NCI-H69 (cell line): ENCODE measurements around the gene DUS3L.
"Not testable (repeated sequence)": the region's sequence is repeated elsewhere in the genome, so short reads cannot be mapped to it uniquely, and the experiment has no call there.

Experiments used
- DNase-seq: peaks from one replicate; lab custom pipeline; 2025; lab: John Stamatoyannopoulos, UW

DUS3L gene

DNA sequence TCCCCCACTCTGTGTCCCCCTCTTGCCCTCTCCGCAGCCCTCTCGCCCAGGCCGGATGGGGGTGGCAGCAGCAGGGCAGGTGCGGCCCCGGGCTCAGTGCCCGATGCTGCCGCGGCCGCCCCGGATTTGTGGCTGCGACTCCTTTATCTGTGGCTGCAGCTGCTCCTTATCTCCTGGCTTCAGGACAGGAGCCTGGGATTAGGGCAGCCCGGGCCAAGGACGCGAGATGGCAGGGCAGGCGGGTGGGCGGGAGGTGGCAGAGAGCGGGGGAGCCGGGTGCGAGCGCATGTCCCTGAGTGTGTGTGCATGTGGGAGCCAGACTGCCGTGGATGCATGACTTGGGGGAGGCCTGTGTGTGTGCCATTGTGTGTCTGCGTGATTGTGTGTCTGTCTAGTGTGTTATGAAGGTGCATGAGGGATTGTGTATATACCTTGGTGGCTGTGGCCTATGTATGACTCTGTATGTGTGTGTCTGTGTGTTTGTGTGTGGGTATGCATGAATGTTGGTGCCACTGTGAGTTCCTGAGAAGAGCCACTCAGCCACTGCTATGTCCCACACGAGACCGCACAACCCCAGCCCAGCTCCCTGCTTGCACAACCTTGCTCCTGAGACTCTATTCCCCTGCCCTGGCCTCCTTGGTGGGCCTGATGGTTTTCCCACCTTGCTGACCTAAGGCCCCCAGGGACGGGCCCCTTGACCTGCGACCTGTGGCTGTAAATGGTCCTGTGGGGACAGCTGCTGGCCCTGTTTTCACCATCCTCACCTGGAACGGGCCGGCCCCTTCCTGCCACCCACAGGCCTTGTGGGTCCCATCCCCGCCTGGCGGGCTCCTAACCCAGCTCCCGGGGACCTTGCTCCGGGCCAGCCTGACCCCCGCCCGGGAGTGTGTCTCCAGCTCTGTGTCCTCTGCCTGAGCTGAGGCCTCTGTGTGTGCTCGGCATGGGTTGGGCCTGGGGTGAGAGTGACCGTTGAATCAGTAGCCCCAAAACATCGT lies 8.6 kb upstream of the DUS3L start:
- no peak for DNase-seq

GRCh38 chr19:5798244-5798643 lies 7.3 kb upstream of the DUS3L start:
- DNase-seq = no peak

DNA sequence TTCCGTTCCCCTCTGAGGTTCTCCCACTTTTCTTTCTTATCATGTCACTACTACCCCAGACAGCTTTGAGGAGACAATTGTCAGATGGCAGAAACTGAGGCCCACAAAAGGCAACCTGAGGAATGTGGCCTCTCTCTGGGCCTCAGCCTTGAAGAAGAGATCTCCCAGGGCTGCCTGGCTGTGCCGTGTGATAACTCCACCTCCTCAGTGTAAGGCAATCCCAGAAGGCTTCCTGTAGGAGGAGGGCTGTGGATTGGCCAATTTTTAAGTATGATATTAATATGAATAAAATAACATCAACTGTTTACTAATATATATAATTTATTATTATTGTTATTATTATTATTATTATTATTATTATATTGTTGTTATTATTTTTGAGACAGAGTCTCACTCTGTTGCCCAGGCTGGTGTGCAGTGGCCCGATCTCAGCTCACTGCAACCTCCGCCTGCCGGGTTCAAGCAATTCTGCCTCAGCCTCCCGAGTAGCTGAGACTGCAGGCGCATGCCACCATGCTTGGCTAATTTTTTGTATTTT lies 4.5 kb upstream of the DUS3L start:
- no peak for DNase-seq

- DNase-seq = no peak
These were observed 2.2 kb upstream of the DUS3L start for GRCh38 chr19:5793188-5793587.

- DNase-seq = no peak
These were observed 1.3 kb upstream of the DUS3L start for GRCh38 chr19:5792224-5792623.

DNA sequence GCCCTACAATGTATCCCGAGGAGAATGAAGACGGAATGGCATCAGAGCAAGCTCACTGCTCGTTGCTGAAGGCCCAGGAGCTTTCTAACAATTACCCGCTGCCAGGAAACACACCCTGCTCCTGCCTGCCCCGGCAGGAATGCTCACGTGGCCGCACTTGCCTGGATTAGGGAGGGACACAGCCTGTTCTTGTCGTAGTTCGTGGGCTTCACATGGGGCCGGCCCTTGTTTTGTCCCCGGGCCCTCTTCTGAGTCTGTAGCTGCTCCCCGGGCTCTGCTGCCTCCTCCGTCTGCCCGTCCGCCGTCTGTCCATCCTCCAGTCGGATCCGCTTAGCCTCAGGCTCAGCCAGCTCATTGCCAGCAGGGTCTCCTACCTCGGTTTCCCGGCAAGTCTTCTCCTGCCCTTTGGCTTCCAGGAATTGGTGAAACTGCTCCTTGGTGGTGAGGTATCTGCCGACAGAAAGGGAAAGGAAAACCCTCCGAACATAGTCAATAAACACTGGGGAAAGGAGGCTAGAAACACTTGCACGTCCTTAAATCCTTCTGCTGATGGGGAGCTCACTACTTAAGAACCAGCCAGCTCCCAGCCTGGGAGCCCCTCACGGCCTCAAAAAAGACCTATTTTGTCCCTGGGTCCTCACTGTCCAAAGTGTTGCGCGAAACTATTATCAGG lies 941 bp downstream of the DUS3L start:
- no peak for DNase-seq

- no peak for DNase-seq
These were observed 1.6 kb downstream of the DUS3L start for GRCh38 chr19:5789351-5789761.

DNA sequence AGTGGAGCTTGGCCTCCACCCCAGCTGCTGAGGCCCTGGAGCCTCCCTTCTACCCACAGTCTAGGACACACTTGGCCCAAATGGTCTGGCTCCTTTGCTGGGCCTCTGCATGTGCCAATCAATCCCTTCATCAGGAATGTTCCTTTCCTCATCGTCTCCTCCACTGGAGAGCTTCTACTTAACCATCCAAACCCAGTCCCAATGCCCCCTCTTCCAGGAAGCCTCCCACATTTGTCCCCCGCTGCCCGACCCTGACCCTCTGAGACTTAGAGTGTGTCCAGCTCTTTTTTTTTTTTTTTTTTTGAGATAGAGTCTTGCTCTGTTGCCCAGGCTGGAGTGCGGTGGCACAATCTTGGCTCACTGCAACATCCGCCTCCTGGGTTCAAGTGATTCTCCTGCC lies 2.5 kb downstream of the DUS3L start:
- no peak for DNase-seq

GRCh38 chr19:5787409-5788182 lies 3.4 kb downstream of the DUS3L start:
- no peak for DNase-seq

DNA sequence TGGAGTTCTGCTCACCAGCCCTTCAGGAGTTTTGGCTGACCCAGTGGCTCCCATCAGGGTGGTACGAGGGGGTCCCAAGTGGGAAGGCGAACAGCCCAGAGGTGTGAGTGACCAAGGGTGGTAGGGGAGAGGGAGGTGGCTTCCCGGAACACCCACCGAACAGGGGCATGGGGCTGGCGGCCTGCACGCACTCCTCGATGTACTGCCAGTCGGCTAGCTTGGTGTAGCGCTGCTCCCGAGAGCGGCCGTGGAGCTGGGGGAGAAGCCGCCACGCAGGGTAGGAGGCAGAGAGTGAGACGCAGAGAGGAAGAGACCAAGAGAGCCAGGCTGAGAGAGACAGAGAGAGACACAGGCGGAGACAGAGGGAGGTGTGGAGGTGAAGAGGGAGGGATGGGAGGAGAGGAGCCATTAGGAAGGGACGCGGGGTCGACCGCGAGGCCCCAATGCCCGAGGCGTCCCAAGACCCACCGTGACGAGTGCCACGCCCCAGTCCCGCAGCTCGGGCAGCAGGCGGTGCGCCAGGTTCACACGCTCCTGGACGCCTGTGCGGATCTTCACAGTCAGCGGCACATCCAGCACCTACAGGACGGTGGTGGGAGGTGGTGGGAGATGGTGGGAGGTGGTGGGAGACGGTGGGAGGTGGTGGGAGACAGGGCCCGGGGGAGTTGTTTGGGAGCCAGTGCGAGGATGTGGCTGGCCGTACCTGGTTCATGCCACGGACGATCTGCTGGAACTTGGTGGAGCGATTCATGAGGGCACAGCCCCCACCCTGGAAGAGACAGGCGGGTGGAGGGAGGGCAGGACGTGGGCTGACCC lies 4.2 kb downstream of the DUS3L start:
- DNase-seq = no peak

- DNase-seq = no peak
These were observed 5.5 kb downstream of the DUS3L start for GRCh38 chr19:5785423-5785822.

DNA sequence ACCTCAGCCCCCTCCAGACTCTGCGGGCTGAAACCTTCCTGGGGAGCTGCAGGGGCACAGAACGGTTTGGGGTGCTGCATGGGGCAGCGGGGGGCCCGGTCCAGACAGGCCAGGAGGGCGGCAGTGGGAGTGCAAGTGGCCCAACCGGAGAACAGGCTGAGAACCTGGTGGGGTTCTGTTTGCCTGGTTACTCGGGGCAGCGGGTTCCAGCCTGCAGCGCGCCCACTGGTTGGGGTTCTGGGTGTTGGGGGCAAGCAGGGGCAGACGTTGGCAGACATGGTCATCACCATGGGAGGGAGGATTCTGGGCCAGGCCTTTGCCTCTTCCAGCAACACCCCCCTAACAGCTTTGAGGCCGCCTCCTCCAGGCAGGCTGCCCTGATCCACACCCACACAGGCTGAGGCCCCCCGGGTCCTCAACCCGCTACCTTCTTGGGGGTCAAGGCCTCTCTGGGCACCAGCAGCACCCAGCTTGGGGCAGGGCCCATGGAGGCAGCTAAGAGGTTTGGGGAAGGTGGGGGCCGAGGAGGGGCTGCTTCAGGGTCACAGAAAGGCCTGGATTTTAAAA lies 6.3 kb downstream of the DUS3L start, which contains the start of gene PRR22:
TSS of gene PRR22 (minus strand) at position 166 of the 567 bp plus-strand sequence. CDS start at position 80, 86 bp downstream.
- no peak for DNase-seq

- no peak for DNase-seq
These were observed 7.7 kb downstream of the DUS3L start for GRCh38 chr19:5782945-5783919.

- DNase-seq = no peak
These were observed 8.6 kb downstream of the DUS3L start for GRCh38 chr19:5782322-5782721.

DNA sequence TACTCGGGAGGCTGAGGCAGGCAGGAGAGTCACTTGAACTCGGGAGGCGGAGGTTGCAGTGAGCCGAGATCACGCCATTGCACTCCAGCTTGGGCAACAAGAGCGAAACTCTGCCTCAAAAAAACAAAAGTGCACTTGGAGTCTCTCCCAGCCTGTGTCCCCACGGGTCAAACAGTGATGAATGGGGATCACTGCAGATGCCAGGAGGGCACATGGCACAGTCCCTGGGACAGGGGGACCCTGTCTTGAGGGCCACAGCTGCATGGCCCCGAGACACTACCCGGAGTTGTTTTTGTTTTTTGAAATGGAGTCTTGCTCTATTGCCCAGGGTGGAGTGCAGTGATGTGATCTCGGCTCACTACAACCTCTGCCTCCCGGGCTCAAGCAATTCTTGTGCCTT lies 10.0 kb downstream of the DUS3L start:
- DNase-seq = not testable (repeated sequence)

DNA sequence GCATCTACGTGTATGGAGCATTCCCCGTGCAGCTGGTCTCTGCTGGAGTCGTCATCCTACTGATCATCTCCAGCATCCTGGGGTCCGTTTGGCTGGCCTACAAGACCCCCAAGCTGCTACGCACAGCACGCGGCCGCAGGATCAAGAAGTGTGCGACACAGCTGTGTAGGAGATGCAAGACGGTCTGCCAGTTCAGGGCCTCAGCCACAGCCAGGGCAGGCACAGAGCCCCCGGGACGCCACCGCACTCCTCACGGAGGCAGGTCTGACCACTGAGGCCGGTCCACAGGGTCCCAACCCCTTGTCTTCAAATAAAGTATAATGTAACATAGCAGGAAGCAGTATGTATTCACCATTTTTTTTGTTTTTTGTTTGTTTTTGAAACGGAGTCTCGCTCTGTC lies 12.6 kb downstream of the DUS3L start:
- DNase-seq = no peak

- DNase-seq = no peak
These were observed 15.2 kb downstream of the DUS3L start for GRCh38 chr19:5775668-5776309.

DNA sequence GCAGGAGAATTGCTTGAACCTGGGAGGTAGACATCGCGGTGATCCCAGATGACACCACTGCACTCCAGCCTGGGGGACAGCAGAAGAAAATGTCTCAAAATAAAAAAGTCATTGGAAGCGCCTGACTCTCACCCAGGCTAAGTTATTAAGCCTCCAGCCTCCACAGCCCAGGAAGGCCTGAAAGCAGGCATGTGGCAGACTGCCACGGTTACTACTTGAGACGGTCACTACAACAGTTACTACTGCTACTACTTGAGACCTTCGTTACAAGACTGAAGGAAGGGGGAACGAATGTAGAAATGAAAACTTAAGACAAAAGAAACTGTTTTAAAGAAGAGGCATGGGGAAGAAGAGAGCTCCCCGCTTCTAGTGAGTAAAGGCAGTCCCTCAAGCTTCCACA lies 16.0 kb downstream of the DUS3L start:
- DNase-seq = no peak

DNA sequence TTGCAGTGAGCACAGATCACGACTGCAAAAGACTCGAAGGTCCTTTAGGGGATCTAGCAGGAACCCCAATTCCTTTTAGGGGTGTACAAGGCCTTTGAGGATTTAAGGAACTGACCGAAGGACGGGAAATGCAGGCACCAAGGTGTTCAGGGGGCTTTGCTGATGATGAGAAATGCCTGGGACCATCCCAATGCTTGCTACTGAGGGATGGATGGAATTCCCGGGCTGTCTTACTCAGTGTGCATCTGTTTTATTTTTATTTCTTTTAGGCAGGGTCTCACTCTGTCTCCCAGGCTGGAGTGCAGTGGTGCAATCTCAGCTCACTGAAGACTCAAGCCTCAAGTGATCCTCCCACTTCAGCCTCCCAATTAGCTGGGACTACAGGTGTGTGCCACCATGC lies 17.7 kb downstream of the DUS3L start:
- DNase-seq = no peak
